Activated T-helper 1 cell treated with anti-CD3 and anti-CD28 coated beads, Interleukin-12 subunit alpha, Interleukin-12 subunit beta, Interleukin-2, Interleukin-4 antibody, amounts not matched to agents 30 ng/mL and 10 ng/mL and 1 ng/mL, durations not matched to agents 14 hours and 24 hours and 36 hours (primary cell): ENCODE data around the gene PRXL2B. TPM values are rescaled to one million over a fixed set of nuclear protein-coding genes. Genes with fewer than 3 reads are reported as not detected.

ENCODE experiments used
- DNase-seq: peaks from one replicate; pipeline ENCODE4 v3.0.0; 2021; ENCODE audit warnings: low spot score
- H3K27ac Mint-ChIP-seq: one replicate; pipeline ENCODE4 v1.8.0; 2021; ENCODE audit warnings: mild to moderate bottlenecking, mixed read lengths
- H3K27me3 Mint-ChIP-seq: one replicate; pipeline ENCODE4 v1.8.0; 2022; ENCODE audit warnings: mild to moderate bottlenecking, moderate library complexity, mixed read lengths; ENCODE audit not compliant: insufficient read depth
- H3K36me3 Mint-ChIP-seq: one replicate; pipeline ENCODE4 v1.8.0; 2021; ENCODE audit warnings: low read depth, mixed read lengths
- H3K4me1 Mint-ChIP-seq: one replicate; pipeline ENCODE4 v1.8.0; 2021; ENCODE audit warnings: low read depth, mixed read lengths
- H3K4me3 Mint-ChIP-seq: one replicate; pipeline ENCODE4 v1.8.0; 2021; ENCODE audit warnings: mild to moderate bottlenecking, moderate library complexity, mixed read lengths
- H3K9me3 Mint-ChIP-seq: one replicate; pipeline ENCODE4 v1.8.0; 2021; ENCODE audit warnings: mixed read lengths
- intact Hi-C: fragments of 100-400 bp; cut with micrococcal nuclease; formaldehyde crosslinking; loops from one replicate; pipeline ENCODE4 v1.15.1; 2024
- total RNA-seq: library from RNA; stranded (reverse); gene quantifications from 2 replicates; pipeline ENCODE4 v1.2.3, GENCODE V29; 2022

Gene PRXL2B
- total RNA-seq, 1 donor from 2014 or later: 39.5 TPM

DNA sequence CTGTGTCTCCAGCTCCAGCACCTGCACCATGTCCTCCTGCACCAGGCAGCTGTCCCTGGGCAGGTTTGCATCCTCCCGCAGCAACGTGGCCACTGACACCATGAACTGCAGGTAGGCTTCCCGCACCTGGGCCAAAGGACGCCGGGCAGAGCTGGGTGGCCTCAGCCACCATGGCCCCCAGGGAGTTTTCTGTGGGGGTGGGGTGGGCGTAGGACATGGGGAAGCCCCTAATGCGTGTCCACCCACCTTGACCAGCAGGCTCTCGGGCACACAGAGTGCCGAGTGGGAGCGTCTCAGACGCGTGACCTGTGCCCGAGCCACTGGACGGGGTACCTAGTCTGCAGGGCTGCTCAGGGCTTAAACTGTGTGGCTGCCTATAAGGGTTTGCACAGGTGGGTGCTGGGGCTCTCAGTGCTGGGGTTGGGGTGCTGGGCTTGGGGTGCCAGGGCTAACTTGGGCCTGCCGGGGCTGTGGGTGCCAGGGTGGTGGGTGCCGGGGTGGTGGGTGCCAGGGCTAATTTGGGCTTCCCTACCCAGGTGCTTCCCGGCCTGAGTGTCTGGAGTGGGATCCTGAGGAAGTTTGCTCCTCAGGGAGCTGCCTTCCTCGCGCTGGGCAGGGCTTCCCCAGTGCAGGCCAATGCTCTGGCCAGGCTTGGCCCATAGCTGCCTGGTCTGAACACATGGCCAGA is 17.7 kb downstream of the PRXL2B start:
- DNase-seq: no peak
- Mint-ChIP-seq H3K9me3 (no peaks in the 10 kb centered on the region), H3K36me3 (no peaks in the 10 kb centered on the region), H3K27me3 (peaks cover 13% of the 10 kb centered on the region), H3K4me1 (no peaks in the 10 kb centered on the region), H3K4me3 (no peak overlapping the region), H3K27ac (no peak overlapping the region)
- intact Hi-C loops: no loop called here

DNA sequence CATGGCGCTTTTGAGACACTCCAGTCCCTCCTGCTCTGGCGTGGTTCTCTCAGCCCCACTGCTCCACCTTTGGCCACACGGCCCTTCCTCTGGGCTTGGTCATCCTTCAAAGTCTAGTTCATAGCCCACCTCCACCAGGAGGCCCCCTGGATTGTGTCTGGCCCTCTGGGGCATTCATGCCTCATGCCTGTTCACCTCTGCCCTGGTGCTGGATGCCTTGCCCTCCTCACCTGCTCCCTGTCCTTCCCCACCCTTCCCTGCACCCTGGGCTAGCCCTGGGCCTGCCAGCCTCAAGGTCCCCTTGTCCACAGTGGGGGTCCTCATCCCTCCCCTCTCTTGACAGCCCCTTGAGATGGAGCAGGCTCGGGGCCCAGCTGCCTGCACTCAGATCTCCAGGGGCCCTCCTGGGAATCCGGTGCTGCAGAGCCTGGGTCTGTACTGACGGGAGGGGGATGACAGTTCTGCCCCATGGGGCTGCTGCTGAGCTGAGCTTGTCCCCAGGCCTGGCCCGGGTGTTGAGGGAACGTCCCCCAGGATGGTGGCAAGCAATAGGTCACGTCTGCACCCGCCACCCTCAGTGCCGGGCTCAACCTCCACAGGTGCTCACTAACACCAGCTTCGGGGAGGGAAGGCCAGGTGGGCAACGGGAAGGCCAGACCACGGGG is 18.4 kb downstream of the PRXL2B start:
- no peak for DNase-seq
- H3K4me3 Mint-ChIP-seq: no peak overlapping the region
- H3K36me3 Mint-ChIP-seq: no peaks in the 10 kb centered on the region
- no peak overlapping the region for H3K27ac Mint-ChIP-seq
- H3K9me3 Mint-ChIP-seq: no peaks in the 10 kb centered on the region
- H3K27me3 Mint-ChIP-seq: peaks cover 13% of the 10 kb centered on the region
- intact Hi-C loops: no loop called here
- H3K4me1 Mint-ChIP-seq: no peaks in the 10 kb centered on the region

DNA sequence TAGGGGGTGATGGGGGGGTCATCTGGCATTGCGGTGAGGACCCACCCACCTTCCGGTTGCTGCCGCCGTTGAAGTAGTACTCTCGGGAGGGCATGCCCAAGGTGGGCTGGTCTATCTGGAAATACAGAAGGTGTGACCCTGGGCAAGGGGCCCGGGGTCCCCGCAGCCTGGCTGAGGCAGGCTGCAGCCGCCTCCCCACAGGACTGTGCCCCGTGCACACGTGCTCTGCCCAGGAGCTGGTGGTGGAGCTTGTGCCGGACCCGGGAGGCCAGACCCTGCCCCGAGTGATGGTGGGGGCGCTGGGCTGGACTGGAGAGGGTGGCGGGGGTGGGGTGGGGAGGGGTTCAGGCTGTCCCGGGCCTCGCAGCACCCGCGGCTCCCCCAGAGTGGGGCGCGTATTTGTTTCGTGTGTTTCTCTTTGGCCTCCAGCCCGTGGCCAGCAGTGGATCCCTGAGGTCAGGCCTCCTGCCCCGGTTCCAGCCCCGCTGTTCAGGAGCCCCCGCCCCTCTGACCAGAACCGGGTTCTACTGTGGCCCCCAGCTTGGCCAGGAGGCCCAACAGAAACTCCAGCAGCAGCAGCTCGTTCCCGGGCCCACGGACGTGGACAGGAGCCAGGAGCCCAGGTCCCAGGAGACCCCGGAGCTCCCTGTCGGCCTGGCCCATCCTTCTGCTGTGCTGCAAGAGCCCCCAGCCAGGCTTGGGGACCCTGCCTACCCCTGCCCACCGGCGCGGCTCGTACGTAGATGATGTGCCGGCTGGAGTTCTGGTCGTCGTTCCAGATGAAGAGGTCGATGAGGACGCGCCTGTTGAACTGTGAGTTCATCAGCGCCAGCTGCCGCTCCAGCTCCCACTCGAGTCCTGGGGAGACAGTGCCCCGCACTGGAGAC is 19.2 kb downstream of the PRXL2B start:
- Mint-ChIP-seq H3K4me3 (no peak overlapping the region), H3K9me3 (no peaks in the 10 kb centered on the region), H3K27ac (no peak overlapping the region), H3K4me1 (no peaks in the 10 kb centered on the region), H3K27me3 (peaks cover 11% of the 10 kb centered on the region), H3K36me3 (no peaks in the 10 kb centered on the region)
- no peak for DNase-seq
- intact Hi-C loops: no loop called here

DNA sequence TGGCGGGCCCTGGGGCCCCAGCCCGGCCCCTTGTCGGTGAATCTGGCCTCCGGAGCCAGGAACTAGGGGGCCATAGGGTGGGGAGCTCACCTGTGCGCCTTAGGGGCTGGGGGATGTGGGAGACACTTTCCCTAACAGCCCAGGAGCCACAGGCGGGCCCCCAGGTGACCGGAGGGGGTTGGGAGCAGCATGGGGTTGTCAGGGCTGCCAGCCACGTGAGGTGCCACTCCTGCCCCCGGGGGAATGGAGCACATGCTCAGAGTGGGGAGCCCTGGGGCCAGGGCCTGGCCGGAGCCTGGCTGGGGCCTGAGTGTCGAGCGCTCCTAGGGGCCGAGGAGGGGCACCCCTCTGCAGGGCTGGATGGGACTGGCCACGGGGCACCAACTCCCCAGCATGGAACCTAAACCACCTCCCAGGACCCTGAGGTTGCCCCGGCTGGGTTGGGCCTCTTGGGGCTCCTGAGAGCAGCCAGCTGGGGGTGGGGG is 19.9 kb downstream of the PRXL2B start:
- Mint-ChIP-seq H3K27me3 (peaks cover 4% of the 10 kb centered on the region), H3K4me3 (no peak overlapping the region), H3K27ac (no peak overlapping the region), H3K4me1 (no peaks in the 10 kb centered on the region), H3K36me3 (no peaks in the 10 kb centered on the region), H3K9me3 (no peaks in the 10 kb centered on the region)
- DNase-seq: no peak
- intact Hi-C loops: no loop called here

DNA sequence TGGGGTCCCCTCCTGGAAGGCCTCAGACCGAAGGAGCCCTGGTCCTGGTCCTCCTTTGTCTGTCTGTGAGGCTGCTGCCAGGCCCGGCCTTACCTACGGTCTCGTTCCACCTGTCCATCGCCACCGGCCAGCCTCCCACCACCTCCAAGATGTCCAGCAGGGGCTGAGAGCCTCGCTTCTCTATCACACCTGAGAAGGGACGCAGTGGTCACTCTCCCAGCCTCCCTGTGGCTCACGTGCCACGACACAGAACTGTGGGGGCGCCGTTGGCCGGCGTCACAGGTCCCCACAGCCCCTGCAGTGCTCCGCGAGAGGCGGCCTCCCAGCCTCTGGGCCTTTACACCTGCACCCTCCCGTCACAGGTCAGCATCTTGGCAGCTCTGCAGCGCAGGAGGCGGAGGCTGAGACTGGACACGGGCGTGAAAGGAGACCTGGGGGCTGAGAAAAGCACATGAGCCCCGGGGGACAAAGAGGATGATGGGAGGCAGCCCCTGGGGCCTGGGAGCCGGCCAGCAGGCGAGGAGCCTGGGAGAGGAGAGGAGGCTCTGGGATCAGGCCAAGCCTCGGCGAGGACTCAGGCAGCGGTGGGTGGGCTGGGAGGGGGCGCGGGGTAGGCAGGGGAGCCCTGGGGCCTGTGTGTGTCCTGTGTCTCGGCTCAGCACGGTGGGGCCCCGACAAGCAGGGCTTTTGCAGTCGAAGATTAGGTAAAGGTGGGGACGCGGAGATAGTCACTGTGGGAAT is 20.5 kb downstream of the PRXL2B start:
- H3K36me3 Mint-ChIP-seq: no peaks in the 10 kb centered on the region
- intact Hi-C loops: no loop called here
- no peak overlapping the region for H3K27ac Mint-ChIP-seq
- H3K4me3 Mint-ChIP-seq: no peak overlapping the region
- no peaks in the 10 kb centered on the region for H3K4me1 Mint-ChIP-seq
- no peak for DNase-seq
- peaks cover 3% of the 10 kb centered on the region for H3K27me3 Mint-ChIP-seq
- H3K9me3 Mint-ChIP-seq: no peaks in the 10 kb centered on the region

DNA sequence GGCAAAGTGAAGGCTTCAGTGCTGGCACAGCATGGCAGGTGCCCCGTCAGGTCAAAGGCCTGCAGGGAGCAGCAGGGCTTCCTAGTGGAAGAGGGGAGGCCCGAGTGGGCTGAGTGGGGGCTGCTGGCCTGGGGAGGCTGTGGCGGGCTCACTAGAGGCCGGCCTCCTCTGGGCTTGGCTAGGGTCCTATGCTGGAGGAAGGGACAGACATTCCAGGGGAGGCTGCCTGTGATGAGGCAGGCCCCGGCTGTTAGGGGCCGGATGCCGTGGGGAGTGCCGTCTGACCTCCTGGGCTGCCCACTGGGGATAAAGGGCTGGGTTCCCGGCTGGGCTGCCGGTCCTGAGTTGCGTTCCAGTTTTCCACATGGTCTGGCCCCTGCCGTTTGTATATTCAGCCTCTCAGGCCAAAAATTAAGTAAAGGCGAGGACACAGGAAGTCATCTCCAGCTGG is 21.1 kb downstream of the PRXL2B start:
- Mint-ChIP-seq H3K4me3 (no peak overlapping the region), H3K27ac (no peak overlapping the region), H3K36me3 (no peaks in the 10 kb centered on the region), H3K27me3 (no peaks in the 10 kb centered on the region), H3K4me1 (no peaks in the 10 kb centered on the region), H3K9me3 (no peaks in the 10 kb centered on the region)
- intact Hi-C loops: no loop called here
- DNase-seq: no peak

DNA sequence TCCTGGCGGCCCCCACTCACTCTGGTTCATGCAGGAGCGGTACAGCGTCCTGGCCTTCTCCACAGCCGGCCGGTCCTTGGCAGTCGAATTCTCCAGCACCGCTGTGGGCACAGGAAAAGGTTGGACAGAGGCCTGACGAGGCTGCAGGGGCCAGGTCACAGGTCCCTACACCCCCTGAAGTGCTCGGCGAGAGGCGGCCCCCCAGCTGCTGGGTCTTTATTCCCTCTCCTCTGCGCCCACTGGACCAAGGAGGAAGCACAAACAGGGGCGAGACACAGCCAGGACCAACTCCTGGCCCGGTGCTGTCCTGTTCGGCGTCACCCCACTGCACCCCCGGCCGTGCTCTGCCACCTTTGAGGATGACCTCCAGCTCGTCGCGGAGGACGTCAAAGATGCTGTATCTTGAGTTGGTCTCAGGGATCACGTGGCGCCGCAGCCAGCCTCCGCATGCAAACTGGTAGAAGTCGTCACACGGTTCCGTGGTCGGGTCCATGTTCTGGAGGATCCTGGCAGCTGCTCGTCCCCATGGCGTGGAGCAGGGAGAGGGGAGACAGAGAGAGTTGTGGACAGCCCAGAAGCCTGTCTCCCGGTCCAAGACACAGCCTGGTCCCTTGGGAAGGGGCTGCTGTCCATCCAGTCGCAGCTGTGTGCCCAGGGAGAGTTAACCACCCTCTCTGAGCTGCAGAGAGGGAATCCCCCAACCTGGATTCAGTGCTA is 22.9 kb downstream of the PRXL2B start:
- intact Hi-C loops: no loop called here
- H3K27ac Mint-ChIP-seq: no peak overlapping the region
- H3K9me3 Mint-ChIP-seq: peaks cover 9% of the 10 kb centered on the region
- H3K27me3 Mint-ChIP-seq: no peaks in the 10 kb centered on the region
- no peak overlapping the region for H3K4me3 Mint-ChIP-seq
- no peaks in the 10 kb centered on the region for H3K4me1 Mint-ChIP-seq
- no peak for DNase-seq
- H3K36me3 Mint-ChIP-seq: no peaks in the 10 kb centered on the region

DNA sequence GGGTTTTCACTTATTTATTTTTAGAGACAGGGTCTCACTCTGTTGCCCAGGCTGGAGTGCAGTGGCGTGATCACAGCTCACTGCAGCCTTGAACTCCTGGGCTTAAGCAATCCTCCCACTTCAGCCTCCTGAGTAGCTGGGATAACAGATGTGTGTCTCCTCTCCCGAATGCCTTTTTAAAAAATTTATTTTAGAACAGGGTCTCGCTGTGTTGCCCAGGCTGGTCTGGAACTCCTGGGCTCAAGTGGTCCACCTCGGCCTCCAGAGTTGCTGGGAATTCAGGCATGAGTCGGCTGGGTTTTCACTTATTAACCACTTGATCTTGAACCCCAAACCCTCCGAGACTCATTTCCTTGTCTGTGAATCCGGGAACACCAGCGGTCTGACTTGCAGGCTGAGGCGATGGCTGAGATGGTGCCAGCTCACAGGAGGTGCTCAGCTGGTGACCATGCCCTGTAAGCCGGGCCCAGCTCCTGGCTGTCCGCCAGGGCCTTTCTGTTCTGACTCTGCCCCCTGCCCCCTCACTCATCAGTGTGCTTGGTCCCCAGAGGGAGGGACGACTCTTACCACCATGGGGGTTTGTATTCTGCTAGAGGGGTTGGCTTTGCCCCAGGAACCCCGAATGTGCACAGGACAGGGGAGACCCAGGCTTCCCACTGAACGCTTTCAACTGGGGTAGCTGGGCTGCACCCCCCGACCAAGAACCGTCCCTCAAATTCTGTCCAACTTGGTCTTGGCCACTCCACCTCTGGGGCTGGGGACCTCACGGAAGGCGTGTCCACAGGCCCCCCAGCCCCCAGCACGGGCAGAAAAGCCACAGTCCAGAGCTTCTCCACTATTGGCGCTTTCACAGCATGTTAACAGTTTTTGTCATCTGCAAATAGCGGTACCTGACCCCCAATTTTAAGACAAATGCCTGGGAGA is 23.7 kb downstream of the PRXL2B start:
- no peak overlapping the region for H3K4me3 Mint-ChIP-seq
- no peaks in the 10 kb centered on the region for H3K4me1 Mint-ChIP-seq
- no peaks in the 10 kb centered on the region for H3K36me3 Mint-ChIP-seq
- intact Hi-C loops: no loop called here
- no peak overlapping the region for H3K27ac Mint-ChIP-seq
- peaks cover 16% of the 10 kb centered on the region for H3K9me3 Mint-ChIP-seq
- DNase-seq: no peak
- no peaks in the 10 kb centered on the region for H3K27me3 Mint-ChIP-seq

DNA sequence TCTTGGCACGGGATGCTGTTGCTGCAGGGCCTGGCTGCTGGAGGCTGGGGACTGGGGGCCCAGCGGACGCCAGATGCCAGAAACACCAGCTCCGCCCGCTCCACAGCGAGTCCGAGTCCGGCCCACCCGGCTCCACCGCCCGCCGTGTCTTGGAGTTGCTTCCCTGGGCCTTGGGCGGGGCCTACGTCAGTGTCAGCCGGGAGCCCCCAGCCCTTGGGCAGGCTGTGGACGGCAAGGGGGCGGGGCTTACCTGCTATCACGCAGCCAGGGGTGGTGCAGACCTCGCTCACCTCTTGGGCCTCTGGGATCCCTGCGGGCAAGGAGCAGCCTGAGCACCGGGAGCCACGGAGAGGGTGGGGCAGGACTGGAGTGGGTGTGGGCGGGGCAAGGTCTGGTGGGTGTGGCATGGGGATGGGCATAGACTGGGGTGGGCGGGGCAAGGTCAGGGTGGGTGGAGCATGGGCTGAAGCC is 24.5 kb downstream of the PRXL2B start:
- DNase-seq: no peak

DNA sequence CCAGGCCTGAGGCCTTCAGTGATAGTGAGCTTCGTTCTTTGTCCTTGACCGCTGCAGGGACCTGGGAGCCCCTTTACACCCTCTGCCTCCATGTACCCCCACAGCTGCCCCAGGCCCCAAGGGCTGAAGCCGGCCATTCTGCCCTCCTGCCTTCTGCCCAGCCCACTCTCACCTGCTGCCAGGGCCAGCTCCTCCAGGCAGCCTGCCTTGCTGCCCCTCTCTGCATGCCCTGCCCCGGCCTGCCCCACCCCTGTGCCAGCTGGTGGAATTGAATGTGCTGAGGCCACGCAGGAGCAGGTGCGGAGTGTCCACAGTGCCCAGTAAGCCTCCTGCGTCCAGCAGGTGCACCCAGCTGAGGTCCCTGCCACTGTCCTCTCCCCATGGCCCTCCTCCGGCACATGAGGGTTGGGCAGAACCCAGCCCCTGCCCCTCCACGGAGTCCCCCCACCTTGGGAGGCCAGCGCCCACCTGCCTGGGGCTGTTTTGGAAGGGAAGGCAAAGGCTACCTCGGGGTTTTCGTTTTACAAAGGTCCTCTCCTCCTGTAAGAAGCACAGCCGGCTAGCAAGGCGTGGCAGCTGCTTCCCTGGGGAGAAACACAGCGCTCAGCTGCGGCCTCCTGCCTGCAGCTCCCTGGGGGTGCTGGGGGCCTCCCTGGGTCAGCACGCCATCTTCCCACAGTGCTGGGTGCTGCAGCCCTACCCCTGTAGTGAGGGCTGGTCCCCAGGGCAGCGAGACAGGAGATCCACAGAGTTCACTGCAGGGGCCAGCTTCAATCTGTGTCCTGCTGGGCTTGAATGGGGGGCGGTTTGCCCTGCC is 25.3 kb downstream of the PRXL2B start:
- Mint-ChIP-seq H3K4me1 (no peaks in the 10 kb centered on the region), H3K9me3 (peaks cover 29% of the 10 kb centered on the region), H3K27ac (no peak overlapping the region), H3K27me3 (no peaks in the 10 kb centered on the region), H3K36me3 (peaks cover 2% of the 10 kb centered on the region), H3K4me3 (no peak overlapping the region)
- intact Hi-C loops: no loop called here
- no peak for DNase-seq

More for the DNA sequence above, 24.5 kb downstream of the PRXL2B start:
- intact Hi-C loops: no loop called here
- no peak overlapping the region for H3K27ac Mint-ChIP-seq
- peaks cover 23% of the 10 kb centered on the region for H3K9me3 Mint-ChIP-seq
- H3K4me3 Mint-ChIP-seq: no peak overlapping the region
- H3K4me1 Mint-ChIP-seq: no peaks in the 10 kb centered on the region
- H3K36me3 Mint-ChIP-seq: peaks cover 2% of the 10 kb centered on the region
- H3K27me3 Mint-ChIP-seq: no peaks in the 10 kb centered on the region
